ENCODE results near the gene KCNIP1. TPM values are rescaled to one million over a fixed set of nuclear protein-coding genes. Genes with fewer than 3 reads are reported as not detected.

Gene KCNIP1
- total RNA-seq, 1 donor: under 0.01 TPM

GRCh38 chr5:170504616-170505266 is 921 bp downstream of the KCNIP1 start:
- no peak for DNase-seq (ENCODE audit: low read depth in 2 of 3, low spot score in 2 of 3)

DNA sequence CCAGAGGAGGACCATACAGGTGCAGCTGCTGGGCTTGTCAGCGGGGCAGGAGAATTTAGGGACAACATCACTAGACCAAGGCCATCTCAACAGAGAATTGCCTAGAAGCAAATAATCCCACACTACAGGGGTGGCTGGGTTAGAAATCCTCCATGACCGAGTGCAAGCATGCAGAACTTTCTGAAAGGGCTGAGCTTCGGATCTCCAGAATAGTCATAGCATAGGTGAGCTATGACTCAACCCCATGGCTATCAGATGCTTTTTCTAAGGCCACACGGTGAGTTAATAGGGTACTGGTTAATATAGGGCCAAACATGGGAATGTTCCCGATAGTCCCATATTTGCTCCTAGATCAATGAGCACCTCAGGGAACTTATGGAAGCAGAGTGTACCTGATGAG is 4.2 kb downstream of the KCNIP1 start:
- no peak for DNase-seq (ENCODE audit: low read depth in 2 of 3, low spot score in 2 of 3)

DNA sequence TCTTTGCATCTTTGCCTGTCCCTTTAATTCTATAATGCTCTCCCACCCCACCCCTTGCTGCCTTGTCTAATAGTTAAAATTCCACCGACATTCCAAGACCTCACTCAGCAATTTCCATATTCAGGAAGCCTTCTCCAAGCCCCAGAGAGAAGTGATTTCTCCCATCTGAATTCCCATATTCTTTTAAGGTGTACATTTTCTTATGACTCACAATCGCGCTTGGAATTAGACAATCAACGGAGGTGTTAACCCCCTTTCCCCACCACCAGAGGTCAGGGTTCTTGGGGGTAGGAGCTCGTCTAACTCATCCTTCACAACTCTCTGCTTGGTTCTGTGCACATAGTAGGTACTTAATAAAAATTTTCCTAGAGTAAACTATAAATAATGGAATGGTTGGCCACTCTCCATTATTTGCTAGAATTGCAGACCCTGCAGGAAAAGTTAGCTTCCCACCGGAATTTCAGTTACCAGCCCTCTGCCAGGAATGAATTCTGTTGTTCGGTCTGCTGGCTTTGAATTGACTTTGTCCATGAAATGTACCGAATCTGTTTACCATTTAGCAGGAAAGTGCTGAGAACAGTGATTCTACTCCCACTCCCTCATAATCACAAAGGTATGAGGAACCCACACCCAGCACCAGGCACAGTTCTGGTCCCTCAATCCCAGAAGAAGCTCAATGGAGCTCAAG is 5.0 kb downstream of the KCNIP1 start:
- DNase-seq (ENCODE audit: low read depth in 2 of 3, low spot score in 2 of 3): no peak

GRCh38 chr5:170509348-170509660 is 5.5 kb downstream of the KCNIP1 start:
- no peak for DNase-seq (ENCODE audit: low read depth in 2 of 3, low spot score in 2 of 3)

- no peak for DNase-seq (ENCODE audit: low read depth in 2 of 3, low spot score in 2 of 3)
Observed at GRCh38 chr5:170510126-170510525, 6.3 kb downstream of the KCNIP1 start.

GRCh38 chr5:170510559-170510958 is 6.7 kb downstream of the KCNIP1 start:
- DNase-seq (ENCODE audit: low read depth in 2 of 3, low spot score in 2 of 3): no peak

- DNase-seq (ENCODE audit: low read depth in 2 of 3, low spot score in 2 of 3): no peak
Observed at GRCh38 chr5:170511551-170512258, 7.9 kb downstream of the KCNIP1 start.

DNA sequence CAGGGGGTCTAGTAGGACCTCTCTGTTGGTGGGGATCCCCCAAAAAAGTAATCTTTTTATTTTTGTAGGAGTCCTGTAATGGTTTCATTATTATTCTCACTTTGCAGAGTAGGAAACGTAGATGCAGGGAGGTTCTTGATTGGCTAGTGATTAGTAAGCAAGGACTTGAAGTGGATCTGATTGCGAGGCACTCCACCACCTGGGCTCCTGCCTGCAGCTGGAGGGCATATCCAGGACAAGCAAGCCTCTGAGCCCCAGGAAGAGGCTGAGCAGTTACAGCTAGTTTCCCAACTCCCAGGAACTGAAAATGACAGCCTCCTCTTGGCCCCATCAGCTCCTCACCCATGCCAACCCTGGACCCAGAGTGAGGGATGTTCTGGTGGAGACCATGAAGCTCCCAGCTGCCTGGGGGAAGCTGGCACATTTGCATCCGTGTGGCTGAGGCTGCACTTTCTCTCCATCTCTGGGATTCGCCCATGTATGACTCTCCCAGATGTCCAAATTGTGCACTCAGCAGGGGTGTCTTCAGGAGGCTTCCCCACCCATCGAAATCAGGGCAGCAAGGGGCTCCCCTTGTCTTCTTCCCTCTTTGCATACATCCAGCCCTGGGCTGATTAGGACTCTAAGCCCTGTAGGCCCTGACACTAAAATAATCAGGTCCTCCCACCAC is 10.2 kb downstream of the KCNIP1 start:
- no peak for DNase-seq (ENCODE audit: low read depth in 2 of 3, low spot score in 2 of 3)

DNA sequence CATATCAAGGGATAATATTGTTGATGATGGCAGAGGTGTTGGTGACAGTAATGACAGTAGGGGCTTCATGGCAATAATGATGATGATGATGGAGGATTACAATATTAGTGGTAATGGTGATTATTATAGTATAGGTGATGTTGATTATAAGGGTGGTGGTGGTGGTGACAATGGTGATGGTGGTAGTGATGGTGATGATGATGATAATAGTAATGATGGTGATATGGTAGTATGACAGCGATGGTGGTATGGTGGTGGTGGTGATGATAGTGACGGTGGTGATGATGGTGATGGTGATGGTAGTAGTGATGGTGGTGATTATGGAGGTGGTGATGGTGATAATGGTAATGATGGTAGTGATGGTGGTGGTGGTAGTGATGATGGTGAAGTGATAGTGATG is 13.6 kb downstream of the KCNIP1 start:
- no peak for DNase-seq (ENCODE audit: low read depth in 2 of 3, low spot score in 2 of 3)

- DNase-seq (ENCODE audit: low read depth in 2 of 3, low spot score in 2 of 3): no peak
Observed at GRCh38 chr5:170518277-170518676, 14.5 kb downstream of the KCNIP1 start.

DNA sequence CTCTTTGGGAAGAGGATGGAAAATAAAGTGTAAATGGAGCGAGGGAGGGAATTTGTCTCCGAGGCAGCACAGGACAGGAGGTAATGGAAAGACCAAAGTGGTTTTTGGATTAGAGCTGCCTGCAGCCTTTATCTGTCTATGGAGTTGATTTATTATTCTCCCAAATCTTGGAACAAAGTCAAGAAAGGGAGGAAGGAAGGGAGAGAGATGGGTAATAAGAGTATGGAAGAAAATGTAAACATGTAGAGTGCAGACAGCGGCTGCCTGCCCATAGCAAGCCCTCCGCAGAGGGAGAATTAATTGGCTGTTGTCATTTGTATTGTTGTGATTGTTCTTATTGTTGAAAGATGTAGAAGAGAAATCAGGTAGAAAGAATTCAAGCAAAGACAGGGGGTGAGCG is 15.7 kb downstream of the KCNIP1 start:
- no peak for DNase-seq (ENCODE audit: low read depth in 2 of 3, low spot score in 2 of 3)

GRCh38 chr5:170520372-170520771 is 16.6 kb downstream of the KCNIP1 start:
- DNase-seq (ENCODE audit: low read depth in 2 of 3, low spot score in 2 of 3): no peak

DNA sequence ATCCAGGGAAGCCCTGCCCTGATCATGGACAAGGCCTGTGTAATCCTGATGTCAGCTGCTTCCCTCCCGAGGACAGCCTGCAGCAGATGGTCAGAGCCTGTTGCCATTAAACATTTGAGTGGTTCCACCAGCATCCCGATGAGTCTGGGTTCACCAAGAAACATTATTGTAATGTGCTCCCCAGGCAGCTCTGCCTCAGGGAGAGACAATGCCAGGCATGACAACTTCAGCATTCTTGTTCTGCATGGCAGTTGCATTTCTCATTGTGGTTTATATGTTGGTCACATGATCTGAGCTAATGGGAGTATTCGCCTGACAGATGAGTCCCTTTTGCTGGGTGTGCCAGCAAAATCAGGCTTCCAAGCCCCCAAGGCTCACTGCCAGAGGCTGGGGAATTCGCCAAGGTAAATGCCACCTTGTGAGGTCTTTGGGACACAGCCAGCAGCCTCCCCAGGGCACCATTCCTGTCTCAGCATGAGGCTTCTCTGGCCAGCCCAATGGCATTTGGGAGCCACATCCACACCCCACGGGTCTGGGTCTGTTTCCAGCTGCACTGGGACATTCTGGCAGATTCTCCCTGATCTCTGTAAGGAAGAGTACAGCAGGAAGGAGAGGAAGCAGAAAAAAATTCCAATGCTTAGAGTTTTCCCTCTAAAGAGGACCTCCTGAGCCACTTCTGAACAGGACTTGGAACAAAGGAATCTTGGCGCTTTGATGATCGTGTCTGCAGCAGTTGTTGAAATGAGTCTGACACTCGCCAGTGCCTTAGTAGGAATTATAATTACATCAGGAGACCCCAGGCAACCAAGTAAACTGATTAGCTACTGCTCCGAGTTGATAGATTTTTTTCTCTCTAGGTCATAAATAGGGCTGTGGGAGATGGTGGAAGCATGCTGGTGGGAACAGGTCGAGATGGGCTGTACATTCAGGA is 18.7 kb downstream of the KCNIP1 start:
- peak in 2 of 3 donors; percentile 26 to 59 for DNase-seq (ENCODE audit: low read depth in 2 of 3, low spot score in 2 of 3)

- no peak for DNase-seq (ENCODE audit: low read depth in 2 of 3, low spot score in 2 of 3)
Observed at GRCh38 chr5:170523142-170523551, 19.3 kb downstream of the KCNIP1 start.

- no peak for DNase-seq (ENCODE audit: low read depth in 2 of 3, low spot score in 2 of 3)
Observed at GRCh38 chr5:170523830-170524229, 20.0 kb downstream of the KCNIP1 start.

- DNase-seq (ENCODE audit: low read depth in 2 of 3, low spot score in 2 of 3): no peak
Observed at GRCh38 chr5:170524576-170524975, 20.8 kb downstream of the KCNIP1 start.

DNA sequence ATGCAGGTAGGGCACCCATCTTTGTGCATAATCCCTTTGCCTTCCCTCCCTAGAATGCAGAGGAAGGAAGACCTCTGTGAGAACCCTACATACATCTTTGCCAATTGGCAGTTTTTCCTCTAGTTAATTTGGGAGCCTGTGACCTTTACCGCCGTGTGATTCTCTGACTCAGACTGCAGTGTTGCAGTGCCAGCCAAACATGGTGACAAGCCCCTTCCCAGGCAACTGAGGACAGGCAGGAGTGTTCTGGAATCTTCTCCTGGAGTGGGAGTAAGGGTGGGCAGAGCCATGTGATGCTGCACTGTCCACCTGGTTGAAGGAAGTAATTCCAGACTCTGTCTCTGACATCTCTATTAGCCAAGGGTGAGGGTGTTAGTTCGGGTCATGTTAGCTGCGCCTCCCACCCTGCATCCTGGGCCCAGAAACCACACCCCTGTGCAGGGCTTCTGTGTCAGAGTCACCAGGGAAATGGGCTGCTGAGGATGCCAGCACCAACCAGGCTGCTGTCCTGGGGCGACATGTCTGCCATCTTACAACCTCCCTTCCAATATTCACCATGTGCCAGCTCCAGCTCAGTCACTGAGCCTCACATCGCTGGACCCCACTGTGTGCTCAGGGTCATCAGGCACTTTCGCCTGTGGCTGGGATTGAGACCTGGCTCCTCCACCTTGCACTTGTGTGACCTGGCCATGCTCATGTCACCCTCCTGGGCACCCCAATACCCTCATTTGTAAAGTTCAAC is 21.8 kb downstream of the KCNIP1 start:
- no peak for DNase-seq (ENCODE audit: low read depth in 2 of 3, low spot score in 2 of 3)

GRCh38 chr5:170527991-170528390 is 24.2 kb downstream of the KCNIP1 start:
- DNase-seq (ENCODE audit: low read depth in 2 of 3, low spot score in 2 of 3): no peak

DNA sequence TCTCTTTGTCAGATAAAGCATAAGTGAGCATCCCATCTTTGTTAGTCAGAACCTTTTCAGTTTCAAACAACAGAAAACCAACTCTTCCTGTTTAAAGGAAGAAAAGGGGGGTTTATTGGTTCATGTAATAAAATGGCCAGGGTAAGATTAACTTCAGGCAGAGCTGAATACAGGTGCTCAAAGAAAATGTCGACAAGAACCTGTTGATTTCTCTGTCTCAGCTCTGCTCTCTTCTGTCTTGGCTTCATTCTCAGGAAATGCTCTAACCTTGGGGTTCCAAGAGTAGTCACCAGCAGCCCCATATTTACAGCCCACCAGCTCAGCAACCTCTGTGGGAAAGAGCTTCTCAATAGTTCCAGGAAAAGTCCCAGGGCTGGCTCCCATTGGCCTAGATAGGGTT is 25.2 kb downstream of the KCNIP1 start:
- no peak for DNase-seq (ENCODE audit: low read depth in 2 of 3, low spot score in 2 of 3)

GRCh38 chr5:170532935-170533334 is 29.1 kb downstream of the KCNIP1 start:
- DNase-seq (ENCODE audit: low read depth in 2 of 3, low spot score in 2 of 3): no peak
